T-helper 2 cell treated with Interferon-gamma antibody and Interleukin-4, amounts not matched to agents 100 ng/mL and 5 ng/mL, for 36 hours (primary cell): ENCODE measurements around the gene CLMN. TPM values are rescaled to one million over a fixed set of nuclear protein-coding genes. Genes with fewer than 3 reads are reported as not detected.

Experiments used
- intact Hi-C: fragments of 100-400 bp; cut with micrococcal nuclease; formaldehyde crosslinking; loops from one replicate; pipeline ENCODE4 v1.15.1; 2023
- total RNA-seq: library from RNA; stranded (reverse); gene quantifications from 2 replicates; pipeline ENCODE4 v1.2.3, GENCODE V29; 2022

CLMN gene
- total RNA-seq, 1 donor from 2014 or later = 1.5 TPM

GRCh38 chr14:95305940-95306339 lies 13.8 kb downstream of the CLMN start:
- intact Hi-C loops = no loop called here

- intact Hi-C loops = no loop called here
These were observed 14.6 kb downstream of the CLMN start for GRCh38 chr14:95305145-95305544.

DNA sequence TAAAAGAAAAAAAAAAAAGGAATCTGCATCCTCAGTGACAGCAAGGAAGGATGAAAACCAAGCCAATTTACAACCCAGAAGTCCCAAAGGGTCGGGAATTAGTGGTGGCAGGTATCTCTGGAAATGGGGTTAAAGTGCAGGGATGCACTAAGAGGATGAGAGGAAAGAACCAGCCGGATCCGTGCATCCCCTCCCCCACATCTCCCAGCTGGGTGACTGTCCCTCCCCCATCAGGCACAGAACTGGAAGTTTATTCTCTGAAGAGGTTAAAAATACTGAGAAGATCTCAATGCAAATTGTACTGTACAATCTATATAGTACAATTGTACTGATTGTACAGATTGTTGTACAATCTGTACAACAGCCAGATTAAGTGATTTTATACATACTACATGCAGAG lies 15.4 kb downstream of the CLMN start:
- intact Hi-C loops = no loop called here

DNA sequence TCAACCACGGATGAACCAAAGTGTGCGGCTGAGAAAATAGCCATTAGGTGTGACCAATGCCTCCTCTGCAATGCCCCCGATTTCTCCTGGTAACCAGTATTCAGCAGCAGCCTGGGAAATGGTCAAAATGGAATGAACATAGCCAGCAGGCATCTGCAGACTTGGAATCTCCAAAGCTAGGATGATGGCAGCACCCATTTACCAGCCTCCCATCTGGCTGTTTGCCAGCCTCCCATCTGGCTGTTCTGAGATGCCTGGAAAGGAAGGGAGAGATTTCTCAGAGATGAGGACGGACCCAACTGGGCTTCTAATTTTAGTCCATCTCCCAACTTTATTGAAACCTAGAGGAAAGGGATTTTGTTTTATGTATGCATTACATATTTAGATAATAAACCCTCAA lies 16.2 kb downstream of the CLMN start:
- intact Hi-C loops = no loop called here

GRCh38 chr14:95302667-95303506 lies 16.8 kb downstream of the CLMN start:
- intact Hi-C loops = no loop called here

GRCh38 chr14:95301527-95302187 lies 18.1 kb downstream of the CLMN start:
- intact Hi-C loops = no loop called here

DNA sequence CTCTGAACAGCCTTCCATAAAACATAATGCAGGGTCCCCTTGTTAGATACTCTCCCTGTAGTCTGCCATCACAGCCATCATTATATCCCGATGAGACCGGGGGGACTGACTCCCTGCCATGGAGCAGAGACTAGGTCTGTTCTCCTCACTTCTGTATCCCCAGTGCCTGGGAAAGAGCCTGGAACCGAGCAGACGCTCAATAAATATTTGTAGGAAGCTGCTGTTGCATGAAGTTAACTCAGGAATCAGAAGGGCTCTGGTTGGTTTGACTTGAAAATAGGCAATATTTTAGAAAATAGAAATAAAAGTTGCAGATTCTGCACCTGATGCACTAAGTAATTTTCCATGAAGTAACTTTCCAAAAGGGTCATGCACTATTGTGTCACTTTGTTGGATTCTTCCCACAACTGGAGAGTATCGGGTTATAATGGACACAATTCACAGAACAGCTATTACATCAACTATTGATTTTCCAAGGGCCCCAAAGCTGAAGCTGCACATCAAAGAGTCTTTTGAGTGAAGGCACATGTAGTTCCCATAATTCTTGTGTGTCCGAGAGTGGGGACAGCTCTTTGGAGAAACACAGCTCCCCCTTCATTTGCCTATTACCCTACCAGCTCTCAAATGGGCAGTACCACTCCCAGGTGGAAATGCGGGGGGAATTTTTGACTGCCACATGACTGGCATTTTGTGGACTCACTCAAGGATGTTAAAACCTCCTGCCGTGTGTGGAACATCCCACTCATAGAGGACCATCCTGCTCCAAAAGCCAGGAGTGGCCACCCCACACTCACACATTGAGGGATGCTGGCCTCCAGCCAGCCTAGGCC lies 18.8 kb downstream of the CLMN start:
- intact Hi-C loops = no loop called here

GRCh38 chr14:95300002-95300696 lies 19.6 kb downstream of the CLMN start:
- intact Hi-C loops = no loop called here

DNA sequence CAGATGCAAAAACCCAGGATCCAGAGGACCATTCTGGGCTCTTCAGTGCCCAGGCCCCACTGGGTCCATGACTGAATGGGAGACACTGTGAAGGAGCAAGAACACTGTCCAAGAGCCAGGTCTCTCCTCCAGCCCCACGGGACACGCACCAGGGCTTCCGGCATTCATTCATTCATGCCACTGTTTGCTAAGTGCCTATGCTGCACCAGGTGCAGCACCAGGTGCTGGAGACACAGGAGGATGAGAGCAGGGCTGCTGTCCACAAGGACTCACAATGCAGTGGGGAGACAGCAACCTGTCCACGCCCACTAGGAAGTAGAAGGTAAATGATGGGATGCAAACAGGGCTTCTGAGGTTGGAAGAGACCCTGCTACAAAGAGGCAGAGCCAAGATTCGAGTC lies 20.4 kb downstream of the CLMN start:
- intact Hi-C loops = no loop called here

DNA sequence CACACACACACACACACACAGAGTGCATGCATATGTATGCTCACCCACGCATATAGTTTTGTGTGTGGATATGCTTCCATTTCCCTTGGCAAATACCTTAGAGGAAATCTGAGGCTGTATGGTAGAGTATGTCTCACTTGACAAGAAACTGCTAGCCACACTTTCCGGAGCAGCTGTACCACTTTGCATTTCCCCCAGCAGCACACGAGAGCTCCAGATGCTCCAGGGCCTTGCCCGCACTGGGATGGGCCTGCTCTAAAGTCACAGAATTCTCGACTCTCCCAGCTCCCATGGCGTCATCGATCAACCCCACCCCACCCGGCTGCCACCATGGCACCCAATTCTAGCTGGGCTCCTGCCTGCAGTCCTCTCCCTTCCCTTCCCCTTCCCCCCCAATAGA lies 21.9 kb downstream of the CLMN start:
- intact Hi-C loops = no loop called here

GRCh38 chr14:95296966-95297365 lies 22.7 kb downstream of the CLMN start:
- intact Hi-C loops = no loop called here

DNA sequence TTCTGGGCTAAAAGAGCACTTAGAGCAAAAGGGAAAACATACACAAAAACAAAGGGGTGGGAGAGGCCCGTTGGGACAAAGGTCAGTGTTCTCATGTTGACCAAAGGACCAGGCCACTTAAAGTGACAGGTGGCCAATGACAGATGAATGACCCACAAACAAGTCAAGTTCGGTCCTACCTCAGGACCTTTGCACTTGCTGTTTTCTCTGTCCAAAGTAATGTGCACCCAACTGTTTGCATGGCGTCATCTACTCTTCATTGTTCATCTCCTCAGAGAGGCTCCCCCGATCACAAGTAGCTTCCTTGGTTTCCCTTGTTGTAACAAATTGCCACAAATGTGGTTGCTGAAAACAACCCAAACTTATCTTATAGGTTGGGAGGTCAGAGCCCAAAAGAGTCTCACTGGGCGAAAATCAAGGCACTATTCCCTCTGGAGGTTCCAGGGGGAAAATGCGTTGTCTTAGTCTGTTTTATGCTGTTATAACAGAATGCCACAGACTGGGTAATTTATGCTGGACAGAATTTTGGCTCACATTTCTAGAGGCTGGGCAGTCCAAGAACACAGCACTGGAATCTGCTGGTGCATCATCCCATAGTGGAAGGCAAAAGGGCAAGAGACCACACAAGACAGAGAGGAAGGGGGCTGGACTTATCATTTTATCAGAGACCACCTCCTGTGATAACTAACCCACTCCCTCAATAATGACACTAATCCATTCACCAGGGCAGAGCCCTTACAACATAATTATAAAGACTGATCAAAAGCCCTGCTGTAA lies 23.9 kb downstream of the CLMN start:
- intact Hi-C loops = no loop called here

DNA sequence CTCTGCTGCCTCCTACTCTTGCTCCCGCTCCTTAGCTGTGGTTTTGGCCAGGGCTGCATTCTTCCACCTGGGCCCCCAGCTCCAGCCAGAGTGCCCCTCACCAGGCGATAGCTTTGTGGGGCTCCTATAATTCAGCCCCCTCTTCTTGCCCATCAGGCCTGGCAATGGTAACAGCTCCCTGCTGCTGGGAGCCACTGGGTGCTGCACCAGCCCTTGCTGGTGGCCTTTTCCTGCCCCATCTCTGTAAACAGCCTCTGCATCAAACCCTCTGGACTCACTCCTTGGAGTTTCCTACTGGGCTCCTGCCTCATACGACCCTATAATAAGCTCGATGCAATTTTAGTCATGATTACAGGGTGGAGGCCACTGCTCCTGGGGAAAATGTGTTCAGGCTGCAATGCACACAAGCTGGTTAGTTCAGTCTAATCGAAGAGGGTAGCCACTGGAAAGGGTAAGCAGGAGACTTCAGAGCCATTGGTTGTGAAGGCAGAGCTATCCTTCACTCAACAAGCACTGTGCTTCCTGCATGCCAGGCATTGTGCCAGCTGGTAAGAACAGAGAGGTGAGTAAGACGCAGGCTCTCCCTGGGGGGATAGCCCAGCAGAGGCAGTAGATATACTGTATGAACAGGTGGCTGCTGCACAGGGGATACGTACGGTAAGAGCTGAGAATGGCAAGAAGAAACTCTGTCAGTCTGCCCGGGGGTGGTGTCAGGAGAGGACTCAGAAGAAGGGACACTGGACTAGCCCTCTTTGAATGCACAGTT lies 24.7 kb downstream of the CLMN start:
- intact Hi-C loops = no loop called here

GRCh38 chr14:95294320-95294719 lies 25.4 kb downstream of the CLMN start:
- intact Hi-C loops = no loop called here

- intact Hi-C loops = no loop called here
These were observed 26.3 kb downstream of the CLMN start for GRCh38 chr14:95293449-95293848.

DNA sequence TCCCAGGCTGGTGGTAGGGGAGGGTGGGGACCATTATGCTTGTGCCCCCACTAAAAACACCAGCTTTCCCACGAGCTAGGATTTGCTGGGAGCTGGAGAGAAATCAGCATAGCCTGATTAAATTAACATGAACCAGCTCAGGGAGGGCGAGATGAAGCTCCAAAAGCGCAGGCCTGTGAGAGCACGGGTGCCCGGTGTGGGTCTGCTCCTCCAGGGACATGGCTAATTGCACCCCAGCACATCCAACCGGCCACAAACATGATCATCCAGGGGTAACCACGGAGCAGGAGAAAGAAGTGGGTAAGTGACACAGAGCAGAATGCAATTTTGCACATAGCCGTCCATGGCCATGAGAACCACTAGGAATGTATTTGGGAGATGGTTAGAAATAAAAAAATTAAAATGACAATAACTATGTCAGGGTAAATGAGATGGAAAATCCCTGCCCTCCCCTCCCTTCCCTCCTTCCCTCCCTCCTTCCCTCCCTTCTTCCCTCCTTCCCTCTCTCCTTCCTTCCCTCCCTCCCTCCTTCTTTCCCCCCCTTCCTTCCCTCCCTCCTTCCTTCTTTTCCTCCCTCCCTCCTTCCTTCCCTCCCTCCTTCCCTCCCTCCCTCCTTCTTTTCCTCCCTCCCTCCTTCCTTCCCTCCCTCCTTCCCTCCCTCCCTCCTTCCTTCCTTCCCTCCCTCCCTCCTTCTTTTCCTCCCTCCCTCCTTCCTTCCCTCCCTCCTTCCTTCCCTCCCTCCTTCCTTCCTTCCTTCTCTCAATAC lies 26.9 kb downstream of the CLMN start:
- intact Hi-C loops = no loop called here

DNA sequence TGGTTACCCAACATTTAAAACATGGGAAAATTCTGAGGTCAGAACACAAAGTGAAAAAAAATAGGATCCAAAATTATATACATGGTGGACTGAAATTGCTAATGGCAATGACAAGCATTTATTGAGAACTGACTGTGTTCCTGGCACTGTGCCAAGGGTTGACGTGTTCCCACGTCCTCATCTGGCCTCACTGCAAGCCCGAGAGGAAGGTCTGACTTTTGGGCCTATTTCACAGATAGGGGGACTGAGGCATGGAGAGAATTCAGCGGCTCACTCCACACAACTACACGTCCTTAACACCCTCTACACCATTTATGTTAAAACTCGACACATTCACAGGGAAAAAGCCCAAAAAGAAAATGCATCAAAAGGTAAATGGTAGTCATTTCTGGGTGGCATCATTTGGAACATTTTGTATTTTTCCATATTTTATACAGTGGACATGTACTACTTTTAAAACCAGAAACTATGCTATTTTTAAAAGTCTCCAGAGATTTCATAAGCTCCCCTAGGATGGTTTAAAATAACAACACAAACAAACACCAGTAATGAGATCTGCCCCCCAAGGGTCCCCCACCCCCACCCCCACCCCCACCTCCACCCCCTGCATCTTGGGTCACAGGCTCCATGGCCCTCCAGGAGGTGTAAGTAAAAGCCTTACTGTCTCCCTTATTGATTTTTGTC lies 27.7 kb downstream of the CLMN start:
- intact Hi-C loops = no loop called here

DNA sequence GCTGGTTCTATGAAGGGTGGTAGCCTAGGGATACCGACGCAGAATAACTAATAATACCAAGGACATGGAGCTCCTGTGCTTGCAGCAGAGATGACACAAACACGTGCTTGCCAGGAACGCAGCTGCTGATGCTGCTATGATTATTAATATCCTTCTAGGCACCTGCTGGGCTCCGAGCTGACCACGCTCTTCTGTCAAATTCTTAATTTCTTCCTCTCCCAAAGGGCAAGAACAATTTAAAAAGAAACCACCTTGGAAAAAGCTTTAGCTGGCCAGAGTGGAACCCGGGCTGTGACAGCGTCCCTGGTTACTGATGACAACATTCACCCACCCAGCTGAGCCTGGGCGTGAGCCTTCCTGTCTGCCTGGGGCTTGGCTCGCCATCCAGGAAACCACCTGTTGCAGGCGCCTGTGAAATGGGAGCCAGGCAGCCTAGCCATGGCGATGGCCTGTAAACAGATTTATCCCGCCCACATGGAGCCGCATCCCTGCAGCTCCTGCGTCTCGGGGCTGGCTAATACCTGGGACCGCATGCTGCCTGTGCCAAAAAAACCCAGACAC lies 28.8 kb downstream of the CLMN start:
- intact Hi-C loops = no loop called here
